GM10847 (cell line): ENCODE measurements around the gene PREP.
A peak's percentile ranks its signal among the peaks of the same experiment; 100 is the strongest.

Experiments used
- POLR2A ChIP-seq: IDR thresholded peaks from 2 replicates; pipeline ENCODE4 v1.6.1; 2011; ENCODE audit not compliant: insufficient read length; ENCODE audit errors: extremely low read depth

Gene PREP

GRCh38 chr6:105402939-105403935 lies at the start of gene PREP:
Gene PREP, minus strand, starts transcription at chr6:105403082. Its CDS starts 191 bp downstream, at chr6:105402891.
- peak; percentile 61 for TF ChIP-seq POLR2A

GRCh38 chr6:105452376-105452775 lies 49.5 kb upstream of the PREP start:
- TF ChIP-seq POLR2A: no peak

GRCh38 chr6:105449756-105450390 lies 47.0 kb upstream of the PREP start:
- TF ChIP-seq POLR2A: no peak

DNA sequence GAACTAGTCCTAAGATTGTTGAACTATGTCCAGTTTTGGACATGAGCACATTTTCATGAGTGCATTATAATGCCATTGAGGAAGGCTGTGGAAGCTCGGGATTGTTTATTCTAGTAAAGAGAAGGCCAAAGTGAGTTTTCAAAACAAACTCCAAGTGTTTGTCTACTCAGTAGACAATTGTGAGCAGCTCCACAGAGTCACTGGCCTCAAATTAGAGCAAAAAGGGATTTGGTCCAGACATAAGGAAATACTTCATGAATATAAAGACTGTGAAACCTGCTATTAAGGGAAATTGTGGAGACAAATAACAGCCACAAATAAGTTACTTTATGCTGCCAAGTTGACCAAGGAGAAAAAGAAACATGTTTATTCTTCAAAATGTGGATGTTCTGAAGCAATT lies 42.6 kb upstream of the PREP start:
- no peak for TF ChIP-seq POLR2A

DNA sequence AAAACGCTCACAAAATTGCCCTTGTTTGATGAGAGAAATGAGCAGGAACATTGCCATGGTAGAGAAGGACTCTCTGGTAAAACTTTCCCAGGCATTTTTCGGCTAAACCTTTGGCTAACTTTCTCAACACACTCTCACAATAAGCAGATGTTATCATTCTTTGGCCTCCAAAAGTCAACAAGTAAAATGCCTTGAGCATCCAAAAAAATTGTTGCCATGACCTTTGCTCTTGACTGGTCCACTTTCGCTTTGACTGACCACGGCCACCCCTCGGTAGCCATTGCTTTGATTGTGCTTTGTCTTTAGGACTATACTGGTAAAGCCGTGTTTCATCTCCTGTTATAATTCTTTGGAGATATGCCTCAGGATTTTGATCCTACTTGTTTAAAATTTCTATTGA lies 41.1 kb upstream of the PREP start:
- TF ChIP-seq POLR2A: no peak

- no peak for TF ChIP-seq POLR2A
These were observed 39.5 kb upstream of the PREP start for GRCh38 chr6:105442369-105442768.

DNA sequence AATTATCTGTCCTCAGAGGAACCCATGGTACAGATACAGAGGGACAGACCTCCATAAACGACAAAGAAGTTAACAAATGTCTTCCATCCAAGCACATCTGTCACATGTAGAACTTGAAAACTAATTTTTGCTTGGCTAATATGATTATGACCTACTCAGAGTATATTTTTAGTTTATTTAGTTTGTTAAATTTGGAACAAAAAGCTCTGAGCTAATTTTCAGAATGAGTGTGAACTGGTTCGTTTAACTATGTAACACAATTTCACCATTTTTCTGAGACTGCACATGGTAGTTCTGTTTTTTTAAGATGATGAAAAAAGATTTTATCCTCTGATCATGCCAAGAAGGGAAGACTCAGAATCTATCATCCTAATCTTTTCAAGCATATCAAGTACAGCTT lies 34.4 kb upstream of the PREP start:
- TF ChIP-seq POLR2A: no peak

DNA sequence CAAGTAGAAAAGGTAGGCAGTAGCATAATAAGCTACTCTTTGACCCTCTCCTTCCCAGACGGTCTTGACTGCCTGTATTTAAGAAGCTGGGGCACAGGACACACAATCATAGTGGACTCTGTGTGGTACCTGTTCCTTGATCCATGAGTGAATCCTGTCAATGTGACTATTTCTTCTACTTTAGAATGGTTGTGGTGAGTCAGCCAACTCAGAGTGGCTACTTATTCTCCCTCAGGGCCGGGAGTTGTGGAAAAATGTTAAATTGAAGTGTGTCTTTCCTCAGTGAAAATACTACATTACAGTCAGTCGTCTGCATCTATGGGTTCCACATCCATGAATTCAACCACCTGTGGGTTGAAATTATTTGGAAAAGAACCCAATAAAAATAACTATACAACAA lies 30.8 kb upstream of the PREP start:
- no peak for TF ChIP-seq POLR2A

DNA sequence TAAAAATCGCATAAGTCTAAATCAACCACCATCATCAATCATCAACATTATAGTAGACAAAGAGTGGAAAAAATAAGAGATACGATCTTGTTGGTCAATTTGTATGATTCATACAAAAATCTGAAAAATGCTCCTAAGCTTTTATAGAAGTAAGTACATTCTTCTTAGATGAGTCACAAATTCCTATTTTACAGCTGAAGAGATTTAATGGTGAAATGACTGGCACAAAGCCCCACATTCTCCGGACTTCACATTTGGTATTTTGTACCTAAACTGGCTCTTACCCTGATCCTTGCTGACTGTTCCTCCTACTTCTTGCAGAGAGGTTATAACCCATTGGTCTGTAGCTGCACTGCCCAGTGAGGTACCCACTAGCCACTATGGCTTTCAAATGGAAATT lies 29.9 kb upstream of the PREP start:
- no peak for TF ChIP-seq POLR2A

DNA sequence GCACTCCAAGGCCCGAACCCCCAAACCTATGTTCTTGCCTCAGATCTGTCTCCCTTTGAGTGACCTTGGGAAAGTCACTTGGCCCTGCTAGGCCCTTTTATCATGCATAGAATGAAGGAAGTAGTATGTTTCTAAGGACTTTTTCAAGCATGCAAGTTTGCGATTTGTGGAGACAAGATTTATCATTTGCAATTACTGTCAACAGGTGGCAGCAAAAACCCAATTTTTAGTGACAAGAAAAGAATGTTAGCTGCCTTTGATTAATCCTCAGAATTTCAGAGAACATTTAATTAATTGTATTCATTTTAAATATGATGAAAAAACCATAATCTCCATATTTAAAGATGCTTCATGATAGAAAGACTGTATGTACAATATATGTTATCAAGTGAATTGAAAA lies 28.3 kb upstream of the PREP start:
- TF ChIP-seq POLR2A: no peak

- TF ChIP-seq POLR2A: no peak
These were observed 27.8 kb upstream of the PREP start for GRCh38 chr6:105430685-105431084.

DNA sequence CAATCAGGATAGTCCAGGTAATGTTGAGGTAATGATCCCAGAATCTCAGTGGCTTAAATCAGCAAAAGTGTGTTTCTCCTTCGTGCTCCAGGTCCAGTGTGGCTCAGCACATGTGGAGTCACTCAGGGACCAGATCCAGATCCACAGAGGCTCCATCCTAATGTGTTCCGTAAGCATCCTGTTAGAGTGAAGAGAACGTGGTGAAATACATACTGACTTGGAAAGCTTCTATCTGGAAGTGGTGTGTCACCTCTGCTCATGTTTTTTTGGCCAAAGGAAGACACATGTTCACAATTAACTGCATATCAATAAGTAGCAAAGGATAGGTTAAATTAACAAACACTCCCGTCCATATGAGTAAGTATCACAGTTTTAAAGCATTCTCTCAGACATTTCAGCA lies 26.8 kb upstream of the PREP start:
- no peak for TF ChIP-seq POLR2A

- TF ChIP-seq POLR2A: no peak
These were observed 25.6 kb upstream of the PREP start for GRCh38 chr6:105428342-105428957.

GRCh38 chr6:105424175-105424783 lies 21.4 kb upstream of the PREP start:
- no peak for TF ChIP-seq POLR2A

GRCh38 chr6:105409734-105410133 lies 6.9 kb upstream of the PREP start:
- TF ChIP-seq POLR2A: no peak
